H1 (cell line): ENCODE data around the gene ZSWIM9. TPM values are rescaled to one million over a fixed set of nuclear protein-coding genes. Genes with fewer than 3 reads are reported as not detected.

Experiments used
- CTCF ChIA-PET: fragments of 300-600 bp; sonication (Branson Sonifier 250); formaldehyde crosslinking; loops from one replicate; lab custom pipeline; 2021; ENCODE audit not compliant: partially characterized antibody; lab: Charles Lee
- POLR2A ChIA-PET: fragments of 300-600 bp; sonication (Branson Sonifier 250); formaldehyde crosslinking; loops from one replicate; lab custom pipeline; 2021; ENCODE audit warnings: inconsistent platforms; ENCODE audit not compliant: partially characterized antibody; lab: Charles Lee
- DNase-seq, 2 experiments: peaks; one replicate each; pipeline versions ENCODE4 v3.0.0 to v3.0.0-alpha.2; 2010 to 2022; ENCODE audit warnings: low spot score in 2 of 2, low read depth in 1 of 2, mixed read lengths in 1 of 2
- FAIRE-seq: peaks from 2 replicates; lab custom pipeline; 2011; peaks lifted over from hg19 to GRCh38; lab: Jason Lieb, UNC
- H2AFZ ChIP-seq: 2 replicates; pipeline ENCODE4 v1.8.1; 2012; ENCODE audit warnings: low read length, inconsistent platforms
- H2AK5ac ChIP-seq: 2 replicates; pipeline ENCODE4 v1.6.1; 2013; ENCODE audit warnings: low read depth, low read length
- H2BK120ac ChIP-seq: replicated peaks from 2 replicates; pipeline ENCODE3; 2013; ENCODE audit warnings: low read depth, low read length, inconsistent platforms
- H2BK12ac ChIP-seq: 2 replicates; pipeline ENCODE4 v1.6.1; 2013; ENCODE audit warnings: low read depth, low read length
- H2BK15ac ChIP-seq: 2 replicates; pipeline ENCODE4 v1.6.1; 2013; ENCODE audit warnings: low read length
- H2BK20ac ChIP-seq: 2 replicates; pipeline ENCODE4 v1.6.1; 2013; ENCODE audit warnings: low read length
- H2BK5ac ChIP-seq: 2 replicates; pipeline ENCODE4 v1.6.1; 2013; ENCODE audit warnings: low read depth, low read length
- H3K14ac ChIP-seq: 2 replicates; pipeline ENCODE4 v1.6.1; 2013; ENCODE audit warnings: inconsistent platforms; ENCODE audit not compliant: insufficient read length
- H3K18ac ChIP-seq: 2 replicates; pipeline ENCODE4 v1.6.1; 2013; ENCODE audit warnings: low read length; ENCODE audit errors: extremely low read depth
- H3K23ac ChIP-seq: 2 replicates; pipeline ENCODE4 v1.6.1; 2013; ENCODE audit warnings: inconsistent platforms; ENCODE audit not compliant: insufficient read length
- H3K23me2 ChIP-seq: 2 replicates; pipeline ENCODE4 v1.6.1; 2013; ENCODE audit warnings: low read depth, low read length
- H3K27ac ChIP-seq: 2 replicates; pipeline ENCODE4 v1.6.1; 2011; ENCODE audit warnings: low read depth, low read length, inconsistent platforms
- H3K27me3 ChIP-seq, 4 experiments: replicated peaks in 1 of 4; 1 replicate in 1 of 4; 2 replicates in 3 of 4; pipeline versions ENCODE4 v1.6.1 to v1.8.1; 2011 to 2013; ENCODE audit warnings: low read length in 3 of 4, mild to moderate bottlenecking in 3 of 4, inconsistent platforms in 2 of 4, mixed read lengths in 2 of 4, moderate library complexity in 1 of 4; ENCODE audit not compliant: control insufficient read depth in 3 of 4, insufficient read depth in 3 of 4; ENCODE audit errors: extremely low read depth in 1 of 4
- H3K36me3 ChIP-seq, 4 experiments: 2 replicates each; pipeline versions ENCODE4 v1.6.1 to v1.8.1; 2011 to 2013; ENCODE audit warnings: mild to moderate bottlenecking in 4 of 4, low read length in 3 of 4, moderate library complexity in 2 of 4, control low read depth in 1 of 4, inconsistent platforms in 1 of 4; ENCODE audit not compliant: insufficient read depth in 4 of 4, control insufficient read depth in 2 of 4
- H3K4ac ChIP-seq: replicated peaks from 2 replicates; pipeline ENCODE3; 2013; ENCODE audit warnings: low read length, low read depth, mixed read lengths, inconsistent platforms; ENCODE audit not compliant: insufficient read length
- H3K4me1 ChIP-seq, 4 experiments: replicated peaks in 1 of 4; 1 replicate in 1 of 4; 2 replicates in 3 of 4; pipeline versions ENCODE4 v1.6.1 to v1.8.1; 2011 to 2013; ENCODE audit warnings: low read length in 3 of 4, inconsistent platforms in 2 of 4, mixed read lengths in 1 of 4; ENCODE audit not compliant: insufficient read depth in 4 of 4, control insufficient read depth in 3 of 4
- H3K4me2 ChIP-seq, 2 experiments: 2 replicates each; pipeline versions ENCODE4 v1.6.1 to v1.8.1; 2011 to 2013; ENCODE audit warnings: low read depth in 2 of 2, low read length in 2 of 2, control low read depth in 1 of 2, inconsistent platforms in 1 of 2, mild to moderate bottlenecking in 1 of 2; ENCODE audit not compliant: insufficient read depth in 1 of 2
- H3K4me3 ChIP-seq, 4 experiments: fragments of 200-600, 300-600 bp in 1 of 4; sonication (generic), shearing (Covaris generic), sonication (Bioruptor Twin) in 1 of 4; 2 replicates each; pipeline versions ENCODE4 v1.5.1 to v1.8.1; 2011 to 2016; ENCODE audit warnings: low read length in 4 of 4, low read depth in 3 of 4, control low read depth in 2 of 4, inconsistent platforms in 2 of 4, mild to moderate bottlenecking in 2 of 4, mixed read lengths in 1 of 4, moderate library complexity in 1 of 4; ENCODE audit not compliant: insufficient read depth in 2 of 4; ENCODE audit errors: extremely low read depth in 1 of 4
- H3K56ac ChIP-seq: replicated peaks from 2 replicates; pipeline ENCODE3; 2013; ENCODE audit warnings: low read depth, mild to moderate bottlenecking, mixed read lengths, low read length, inconsistent platforms; ENCODE audit not compliant: insufficient read length
- H3K79me1 ChIP-seq: 2 replicates; pipeline ENCODE4 v1.6.1; 2013; ENCODE audit warnings: low read depth, low read length, control low read depth
- H3K79me2 ChIP-seq, 2 experiments: 2 replicates each; pipeline versions ENCODE4 v1.6.1 to v1.8.1; 2012 to 2013; ENCODE audit warnings: low read length in 2 of 2, mild to moderate bottlenecking in 2 of 2, inconsistent platforms in 1 of 2; ENCODE audit not compliant: insufficient read depth in 2 of 2, control insufficient read depth in 1 of 2
- H3K9ac ChIP-seq, 4 experiments: replicated peaks in 1 of 4; 1 replicate in 1 of 4; 2 replicates in 3 of 4; pipeline versions ENCODE4 v1.6.1 to v1.8.1; 2011 to 2013; ENCODE audit warnings: low read depth in 3 of 4, low read length in 3 of 4, control low read depth in 2 of 4, mild to moderate bottlenecking in 2 of 4, moderate library complexity in 2 of 4, inconsistent platforms in 1 of 4; ENCODE audit errors: extremely low read depth in 1 of 4
- H3K9me3 ChIP-seq, 2 experiments: 2 replicates each; pipeline versions ENCODE4 v1.6.1 to v1.8.1; 2012 to 2013; ENCODE audit warnings: mild to moderate bottlenecking in 2 of 2, moderate library complexity in 2 of 2, control low read depth in 1 of 2, inconsistent platforms in 1 of 2, low read depth in 1 of 2, low read length in 1 of 2, mixed read lengths in 1 of 2; ENCODE audit not compliant: insufficient read depth in 2 of 2
- H4K20me1 ChIP-seq, 2 experiments: replicated peaks in 1 of 2; 2 replicates each; pipeline versions ENCODE3 to v1.8.1; 2011 to 2013; ENCODE audit warnings: inconsistent platforms in 2 of 2, low read length in 2 of 2, mild to moderate bottlenecking in 1 of 2; ENCODE audit not compliant: insufficient read depth in 2 of 2, control insufficient read depth in 1 of 2
- H4K5ac ChIP-seq: 2 replicates; pipeline ENCODE4 v1.6.1; 2013; ENCODE audit warnings: low read length, low read depth, mixed read lengths, inconsistent platforms; ENCODE audit not compliant: insufficient read length
- H4K8ac ChIP-seq: 2 replicates; pipeline ENCODE4 v1.8.0; 2013; ENCODE audit warnings: mild to moderate bottlenecking, moderate library complexity, low read length, inconsistent platforms; ENCODE audit not compliant: insufficient read depth; ENCODE audit errors: extremely low read depth
- H4K91ac ChIP-seq: replicated peaks from 2 replicates; pipeline ENCODE3; 2013; ENCODE audit warnings: low read length, mixed read lengths, inconsistent platforms; ENCODE audit not compliant: insufficient read length
- NANOG ChIP-seq: IDR thresholded peaks from 2 replicates; pipeline ENCODE4 v1.6.1; 2011; ENCODE audit warnings: low read length, low read depth, mild to moderate bottlenecking, inconsistent platforms; ENCODE audit not compliant: insufficient read depth, poor library complexity, severe bottlenecking
- RAD21 ChIP-seq, 2 experiments: IDR thresholded peaks in 1 of 2; conservative IDR thresholded peaks in 1 of 2; 2 replicates each; pipeline ENCODE4 v1.6.1; 2011; ENCODE audit warnings: low read depth in 2 of 2, low read length in 2 of 2, improper control_type of control experiment in 1 of 2, inconsistent platforms in 1 of 2, mild to moderate bottlenecking in 1 of 2, moderate library complexity in 1 of 2
- WGBS, 2 experiments: shearing (Covaris generic) in 1 of 2; methylation state at CpG; one replicate each; pipeline versions ENCODE4 v1.1.6 to v1.1.7; 2013 to 2015; ENCODE audit warnings: low lambda C conversion rate in 2 of 2, mixed read lengths in 2 of 2, inconsistent platforms in 1 of 2, low coverage in 1 of 2, missing lambda C conversion rate in 1 of 2; ENCODE audit not compliant: insufficient replicate concordance in 2 of 2, insufficient coverage in 1 of 2, insufficient read length in 1 of 2; ENCODE audit errors: extremely low coverage in 1 of 2, missing lambda C conversion rate in 1 of 2; 5-methylcytosine and 5-hydroxymethylcytosine counted together
- polyA plus RNA-seq, 7 experiments: library from polyadenylated mRNA; depleted of rRNA in 3 of 7; stranded (reverse) in 5 of 7; unstranded in 2 of 7; fragments of >200 nt in 5 of 7; fragments of 200-250 nt in 2 of 7; gene quantifications; 1 replicate in 5 of 7; 2 replicates in 1 of 7; 4 replicates in 1 of 7; pipeline versions ENCODE4 v1.2.1 to v1.2.3, GENCODE V29; 2011 to 2013; ENCODE audit warnings: missing spikeins in 2 of 7, mixed read lengths in 2 of 7
- total RNA-seq: library from RNA; stranded (reverse); fragmentation: NEBNext Ultra II Directional; extraction: Animal tissue kit (Norgen Biotek cat#: 25700); gene quantifications from 2 replicates; pipeline ENCODE4 v1.2.1, GENCODE V29; 2021

ZSWIM9 gene
- total and polyA plus RNA-seq, 2 of the 8 experiments (the other 6 are each of a cell fraction or from before 2014, with no cell fraction given), result 1.5 to 10.4 TPM

- Histone ChIP-seq H2BK120ac (no peak overlapping the region), H2BK20ac (no peak overlapping the region), H3K79me1 (no peaks in the 10 kb centered on the region), H3K9ac (no peak overlapping the region), H3K4me2 (no peak overlapping the region), H4K91ac (no peak overlapping the region), H3K36me3 (peaks cover 0 to 26% (median 9%) of the 10 kb centered on the region in 4 experiments; a peak in 5 of 8 replicates), H2AK5ac (no peak overlapping the region), H4K8ac (no peak overlapping the region), H3K4me3 (no peak overlapping the region), H2BK5ac (no peak overlapping the region), H4K5ac (no peak overlapping the region), H2BK12ac (no peak overlapping the region), H3K23me2 (no peaks in the 10 kb centered on the region), H3K4ac (no peak overlapping the region), H3K9me3 (peaks cover 12 to 14% of the 10 kb centered on the region in 2 experiments), H3K27ac (no peak overlapping the region), H3K18ac (no peak overlapping the region), H3K56ac (no peak overlapping the region), H4K20me1 (no peaks in the 10 kb centered on the region), H3K14ac (no peak overlapping the region), H3K27me3 (no peaks in the 10 kb centered on the region), H2AFZ (no peak overlapping the region), H3K79me2 (no peaks in the 10 kb centered on the region), H3K4me1 (no peaks in the 10 kb centered on the region), H3K23ac (no peak overlapping the region), H2BK15ac (no peak overlapping the region)
- POLR2A ChIA-PET, result no interaction called here
- FAIRE-seq (no peak), DNase-seq (no peak)
- CTCF ChIA-PET, result interaction anchor here (1.2 kb wide), 1 partner anchor 16 kb away, joined by 4 read pairs; no protein-coding TSS in a partner anchor
- 87% methylated on average over 5 of the region's 5 CpGs; no CpG with 5 or more reads in 1 of the 2 experiments for WGBS, 2 experiments
- TF ChIP-seq RAD21 (IDR thresholded peaks at IDR 0.05 in 1 of 2, conservative IDR thresholded peaks at IDR 0.05 in 1 of 2; ENCODE audit: low read depth in 2 of 2, low read length in 2 of 2) (no peak), NANOG (peak; percentile 76)
These were observed 11.0 kb downstream of the ZSWIM9 start for GRCh38 chr19:48181505-48181904.
